ENCODE measurements around the gene FH. TPM values are rescaled to one million over a fixed set of nuclear protein-coding genes. Genes with fewer than 3 reads are reported as not detected.

Gene FH
- total RNA-seq (2016; rRNA removed; fragmentation: Illumina TruSeq; extraction: Trizol) (152 and 211 TPM in 2 replicates), polyA plus RNA-seq (2011; rRNA removed) (31.6 and 39.2 TPM in 2 replicates), polyA minus RNA-seq (2011; rRNA and poly(A)+ RNA removed; ENCODE audit: low replicate concordance) (24.3 and 75.2 TPM in 2 replicates), Bru-seq, nascent RNA (percentile 80 among the genes with signal in this experiment), BruChase-seq, experiment 1, labeled RNA remaining after a 6-hour chase (percentile 73 among the genes with signal in this experiment), BruChase-seq, experiment 2, labeled RNA remaining after a 2-hour chase (percentile 67 among the genes with signal in this experiment)
- 15.1 and 15.5 TPM in 2 replicates for total RNA-seq (2016; cell fraction: cytosol; rRNA removed; fragmentation: Illumina TruSeq; extraction: Trizol; ENCODE audit: low read depth)
- total RNA-seq (2016; cell fraction: insoluble cytoplasmic fraction; rRNA removed; fragmentation: Illumina TruSeq; extraction: Trizol): 152 and 208 TPM in 2 replicates
- 27.7 and 33.8 TPM in 2 replicates for total RNA-seq (2016; cell fraction: membrane; rRNA removed; fragmentation: Illumina TruSeq; extraction: Trizol)
- total RNA-seq (2016; cell fraction: nucleus; rRNA removed; fragmentation: Illumina TruSeq; extraction: Trizol): 70.8 and 71.1 TPM in 2 replicates
- polyA plus RNA-seq (2011; cell fraction: cytosol; rRNA removed): 30.2 and 38.1 TPM in 2 replicates
- polyA plus RNA-seq (2011; cell fraction: nucleus; rRNA removed): 15.4 and 16.2 TPM in 2 replicates
- 54.9 and 74.1 TPM in 2 replicates for polyA plus RNA-seq (2012)
- 12.8 and 13.3 TPM in 2 replicates for polyA plus RNA-seq (2016; cell fraction: cytosol; fragmentation: Illumina TruSeq; extraction: Trizol; ENCODE audit: low read depth)
- 156 and 157 TPM in 2 replicates for polyA plus RNA-seq (2016; cell fraction: insoluble cytoplasmic fraction; fragmentation: Illumina TruSeq; extraction: Trizol; ENCODE audit: low read depth)
- polyA plus RNA-seq (2016; cell fraction: membrane; fragmentation: Illumina TruSeq; extraction: Trizol; ENCODE audit: low read depth): 17.9 and 20.9 TPM in 2 replicates
- polyA plus RNA-seq (2016; cell fraction: nucleus; fragmentation: Illumina TruSeq; extraction: Trizol; ENCODE audit: insufficient read depth, low read depth): 55.6 and 62.5 TPM in 2 replicates
- polyA minus RNA-seq (2011; cell fraction: cytosol; rRNA and poly(A)+ RNA removed): 32.9 and 37.7 TPM in 2 replicates
- 40.8 and 54.5 TPM in 2 replicates for polyA minus RNA-seq (2011; cell fraction: nucleus; rRNA and poly(A)+ RNA removed)
- long read RNA-seq, experiment 1, transcript FH-201 (10 exons, 1,797 nt): major isoform, 131 of 152 reads
- long read RNA-seq, experiment 1, partial matches to known transcripts: 15 of 152 reads
- long read RNA-seq, experiment 1, other reads (novel, unspliced or antisense): 6 of 152 reads
- long read RNA-seq, experiment 2, transcript FH-201 (10 exons, 1,797 nt): major isoform, 116 of 173 reads
- long read RNA-seq, experiment 2, partial matches to known transcripts: 21 of 173 reads
- long read RNA-seq, experiment 2, other reads (novel, unspliced or antisense): 36 of 173 reads

- Histone ChIP-seq H4K20me1 (ENCODE audit: insufficient read depth, low read length) (no peaks in the 10 kb centered on the region; the same call in 1 of the 2 replicates), H3K4me2 (ENCODE audit: low read depth, low read length) (peak within 1 kb of the TSS; percentile 76), H3K36me3 (replicated peaks in 1 of 2; ENCODE audit: control insufficient read depth in 1 of 2, insufficient read depth in 2 of 2, low read length in 2 of 2) (peaks cover 0 to 5% of the 10 kb centered on the region in 2 experiments; a peak in 2 of 5 replicates), H3K4me3 (replicated peaks in 1 of 3; ENCODE audit: insufficient read depth in 1 of 3, low read depth in 2 of 3, low read length in 3 of 3) (peak within 1 kb of the TSS; percentile 65 to 88 (median 87)), H3K79me2 (ENCODE audit: insufficient read depth, low read length) (peaks cover 33% of the 10 kb centered on the region), H3K27ac (ENCODE audit: extremely low read length, insufficient read depth, low read length) (peak within 1 kb of the TSS; percentile 82), H2AFZ (ENCODE audit: low read length) (peak within 1 kb of the TSS; percentile 98), H3K9me3 (ENCODE audit: low read length) (no peaks in the 10 kb centered on the region), H3K9ac (ENCODE audit: insufficient read depth, low read depth, low read length) (peak within 1 kb of the TSS; percentile 79), H3K27me3 (ENCODE audit: control insufficient read depth in 1 of 2, insufficient read depth in 2 of 2, low read length in 2 of 2) (no peaks in the 10 kb centered on the region), H3K4me1 (ENCODE audit: insufficient read depth, low read length) (peaks cover 27% of the 10 kb centered on the region)
- BruUV-seq (replicated peaks): no TSS peak
- CTCF ChIA-PET (ENCODE audit: low intra/inter-chr PET ratio, low total read pairs): no interaction called here
- DNase-seq (ENCODE audit: low spot score): peak; percentile 97
- intact Hi-C loops (cut with micrococcal nuclease; ENCODE audit: unreplicated experiment): no loop called here
- peak; percentile 97 for ATAC-seq
- WGBS (ENCODE audit: low lambda C conversion rate): under 1% methylated on average over 16 of the region's 70 CpGs
- in situ Hi-C loops (cut with HindIII; ENCODE audit: extremely low pct_ligation_motif_present, low pct_unique_long_range_greater_than_20kb): loop anchor here (10.0 kb wide), 1 partner anchor 115 kb away; no protein-coding TSS in a partner anchor
- FAIRE-seq: peak; percentile 79
- POLR2A ChIA-PET: interaction anchor here (0.9 to 2.4 kb wide), 2 partner anchors 26 to 121 kb away, joined by 4 to 11 read pairs; partner anchors contain the start of genes CHML and OPN3
- peak; percentile 59; the same call in 1 of the 2 replicates for TF ChIP-seq KLF6 (CRISPR knock-in tag; IDR thresholded peaks at IDR 0.05)
- TF ChIP-seq ZNF20 (CRISPR knock-in tag; IDR thresholded peaks at IDR 0.05): no peak
- TF ChIP-seq, protein P1, sequence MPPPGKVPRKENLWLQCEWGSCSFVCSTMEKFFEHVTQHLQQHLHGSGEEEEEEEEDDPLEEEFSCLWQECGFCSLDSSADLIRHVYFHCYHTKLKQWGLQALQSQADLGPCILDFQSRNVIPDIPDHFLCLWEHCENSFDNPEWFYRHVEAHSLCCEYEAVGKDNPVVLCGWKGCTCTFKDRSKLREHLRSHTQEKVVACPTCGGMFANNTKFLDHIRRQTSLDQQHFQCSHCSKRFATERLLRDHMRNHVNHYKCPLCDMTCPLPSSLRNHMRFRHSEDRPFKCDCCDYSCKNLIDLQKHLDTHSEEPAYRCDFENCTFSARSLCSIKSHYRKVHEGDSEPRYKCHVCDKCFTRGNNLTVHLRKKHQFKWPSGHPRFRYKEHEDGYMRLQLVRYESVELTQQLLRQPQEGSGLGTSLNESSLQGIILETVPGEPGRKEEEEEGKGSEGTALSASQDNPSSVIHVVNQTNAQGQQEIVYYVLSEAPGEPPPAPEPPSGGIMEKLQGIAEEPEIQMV (CRISPR knock-in tag; IDR thresholded peaks at IDR 0.05; ENCODE audit: low read depth): no peak
- TF ChIP-seq ZNF629 (CRISPR knock-in tag; conservative IDR thresholded peaks at IDR 0.05): no peak
- TF ChIP-seq, protein P2, sequence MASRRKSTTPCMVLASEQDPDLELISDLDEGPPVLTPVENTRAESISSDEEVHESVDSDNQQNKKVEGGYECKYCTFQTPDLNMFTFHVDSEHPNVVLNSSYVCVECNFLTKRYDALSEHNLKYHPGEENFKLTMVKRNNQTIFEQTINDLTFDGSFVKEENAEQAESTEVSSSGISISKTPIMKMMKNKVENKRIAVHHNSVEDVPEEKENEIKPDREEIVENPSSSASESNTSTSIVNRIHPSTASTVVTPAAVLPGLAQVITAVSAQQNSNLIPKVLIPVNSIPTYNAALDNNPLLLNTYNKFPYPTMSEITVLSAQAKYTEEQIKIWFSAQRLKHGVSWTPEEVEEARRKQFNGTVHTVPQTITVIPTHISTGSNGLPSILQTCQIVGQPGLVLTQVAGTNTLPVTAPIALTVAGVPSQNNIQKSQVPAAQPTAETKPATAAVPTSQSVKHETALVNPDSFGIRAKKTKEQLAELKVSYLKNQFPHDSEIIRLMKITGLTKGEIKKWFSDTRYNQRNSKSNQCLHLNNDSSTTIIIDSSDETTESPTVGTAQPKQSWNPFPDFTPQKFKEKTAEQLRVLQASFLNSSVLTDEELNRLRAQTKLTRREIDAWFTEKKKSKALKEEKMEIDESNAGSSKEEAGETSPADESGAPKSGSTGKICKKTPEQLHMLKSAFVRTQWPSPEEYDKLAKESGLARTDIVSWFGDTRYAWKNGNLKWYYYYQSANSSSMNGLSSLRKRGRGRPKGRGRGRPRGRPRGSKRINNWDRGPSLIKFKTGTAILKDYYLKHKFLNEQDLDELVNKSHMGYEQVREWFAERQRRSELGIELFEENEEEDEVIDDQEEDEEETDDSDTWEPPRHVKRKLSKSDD (CRISPR knock-in tag; IDR thresholded peaks at IDR 0.05; ENCODE audit: low read depth): no peak; the same call in 1 of the 2 replicates
- TF ChIP-seq ZNF468 (CRISPR knock-in tag; IDR thresholded peaks at IDR 0.05): no peak
- TF ChIP-seq ZNF709 (CRISPR knock-in tag; IDR thresholded peaks at IDR 0.05): no peak
- TF ChIP-seq GTF3A (CRISPR knock-in tag; conservative IDR thresholded peaks at IDR 0.05): no peak
- TF ChIP-seq ZFP82 (CRISPR knock-in tag; IDR thresholded peaks at IDR 0.05; ENCODE audit: borderline replicate concordance): peak; percentile 31; the same call in 1 of the 2 replicates
- TF ChIP-seq SNAI1 (CRISPR knock-in tag; IDR thresholded peaks at IDR 0.05; ENCODE audit: borderline replicate concordance): 0 out of 2 replicates have a peak, but pooled peaks have one; percentile 65
These were observed at the start of gene FH for GRCh38 chr1:241519308-241520079. Gene FH (minus strand): TSS chr1:241519755. CDS start chr1:241519722, 33 bp downstream.
